MM.1S (cell line): ENCODE results near the gene PTTG1.

Experiments
- CTCF ChIP-seq: fragments of 300-600 bp; sonication (generic); IDR thresholded peaks from 2 replicates; pipeline ENCODE4 v1.5.1; 2016; ENCODE audit warnings: antibody characterized with exemption, low read length, mixed read lengths
- EZH2 ChIP-seq: fragments of 300-600 bp; sonication (generic); optimal IDR thresholded peaks from 2 replicates; pipeline ENCODE3; 2017; ENCODE audit warnings: low read depth, mild to moderate bottlenecking, antibody characterized with exemption, low read length, mixed read lengths

GRCh38 chr5:160397492-160397891 is 24.2 kb upstream of the PTTG1 start:
- no peak for TF ChIP-seq CTCF
- TF ChIP-seq EZH2 = no peak
